Left renal cortex interstitium (tissue), 4 donors: Measurements from ENCODE around the gene GLIS1. TPM values are rescaled to one million over a fixed set of nuclear protein-coding genes. Genes with fewer than 3 reads are reported as not detected.

Experiments used
- DNase-seq, 4 donors: peaks; one replicate each; pipeline ENCODE4 v3.0.0-alpha.2; 2013; ENCODE audit warnings: low read depth in 4 of 4, low spot score in 2 of 4, missing footprints in 1 of 4
- polyA plus RNA-seq, 4 donors: library from polyadenylated mRNA; unstranded; fragments of 120-200 nt; gene quantifications; one replicate each; pipeline ENCODE4 v1.2.1, GENCODE V29; 2013; ENCODE audit not compliant: insufficient read length in 4 of 4

The GLIS1 gene
- polyA plus RNA-seq, 4 donors = 1.8 to 3.6 (median 3.0) TPM

GRCh38 chr1:53737648-53738204 is 1.2 kb downstream of the GLIS1 start:
- DNase-seq = no peak

- no peak for DNase-seq
Observed at GRCh38 chr1:53736290-53736689, 2.7 kb downstream of the GLIS1 start.

GRCh38 chr1:53735681-53736080 is 3.3 kb downstream of the GLIS1 start:
- no peak for DNase-seq

GRCh38 chr1:53735261-53735660 is 3.7 kb downstream of the GLIS1 start:
- DNase-seq = no peak

- DNase-seq = no peak
Observed at GRCh38 chr1:53734650-53735211, 4.2 kb downstream of the GLIS1 start.

GRCh38 chr1:53733975-53734649 is 4.9 kb downstream of the GLIS1 start:
- DNase-seq = no peak

GRCh38 chr1:53733447-53733931 is 5.5 kb downstream of the GLIS1 start:
- DNase-seq = no peak

- no peak for DNase-seq
Observed at GRCh38 chr1:53732912-53733317, 6.0 kb downstream of the GLIS1 start.

- no peak for DNase-seq
Observed at GRCh38 chr1:53732409-53732808, 6.6 kb downstream of the GLIS1 start.

- DNase-seq = no peak
Observed at GRCh38 chr1:53731779-53732305, 7.1 kb downstream of the GLIS1 start.

- DNase-seq = no peak
Observed at GRCh38 chr1:53731043-53731600, 7.8 kb downstream of the GLIS1 start.

GRCh38 chr1:53730224-53730865 is 8.6 kb downstream of the GLIS1 start:
- no peak for DNase-seq

GRCh38 chr1:53729456-53730223 is 9.3 kb downstream of the GLIS1 start:
- no peak for DNase-seq

- no peak for DNase-seq
Observed at GRCh38 chr1:53728702-53729455, 10.1 kb downstream of the GLIS1 start.

GRCh38 chr1:53728196-53728595 is 10.8 kb downstream of the GLIS1 start:
- DNase-seq = no peak

- no peak for DNase-seq
Observed at GRCh38 chr1:53727461-53728092, 11.4 kb downstream of the GLIS1 start.

- DNase-seq = no peak
Observed at GRCh38 chr1:53726009-53726600, 12.9 kb downstream of the GLIS1 start.

- DNase-seq = no peak
Observed at GRCh38 chr1:53725238-53725689, 13.7 kb downstream of the GLIS1 start.

- DNase-seq = no peak
Observed at GRCh38 chr1:53722025-53722424, 16.9 kb downstream of the GLIS1 start.
